HEK293 (cell line): ENCODE data around the gene CCDC78.

Experiments
- CTCF ChIA-PET: fragments of 350-600 bp; formaldehyde crosslinking; extraction: SDS; loops from one replicate; lab custom pipeline; 2021; ENCODE audit warnings: antibody characterized with exemption; lab: Yijun Ruan, JAX
- POLR2A ChIA-PET: fragments of 300-600 bp; formaldehyde crosslinking; extraction: SDS; loops from one replicate; lab custom pipeline; 2020; ENCODE audit warnings: antibody characterized with exemption, inconsistent platforms; lab: Yijun Ruan, JAX
- H3K27ac ChIP-seq: fragments of 200-500 bp; sonication (Bioruptor generic); 2 replicates; pipeline ENCODE4 v1.5.1; 2014; ENCODE audit warnings: low read depth, low read length, control low read depth, inconsistent platforms; ENCODE audit errors: extremely low read depth
- H3K36me3 ChIP-seq, 2 experiments: fragments of 200-500 bp in 1 of 2; sonication (Bioruptor generic) in 1 of 2; 1 replicate in 1 of 2; 2 replicates in 1 of 2; pipeline ENCODE4 v1.5.1; 2014 to 2017; ENCODE audit warnings: inconsistent platforms in 2 of 2, low read length in 2 of 2; ENCODE audit not compliant: control insufficient read depth in 2 of 2, insufficient read depth in 1 of 2
- H3K4me1 ChIP-seq: fragments of 200-500 bp; sonication (Bioruptor generic); 2 replicates; pipeline ENCODE4 v1.5.1; 2014; ENCODE audit warnings: mild to moderate bottlenecking, low read length, inconsistent platforms; ENCODE audit not compliant: control insufficient read depth, insufficient read depth
- H3K4me3 ChIP-seq: 2 replicates; pipeline ENCODE4 v1.5.1; 2011; ENCODE audit warnings: low read depth, mild to moderate bottlenecking, control low read depth, low read length, moderate library complexity
- H3K9me3 ChIP-seq: fragments of 200-500 bp; sonication (Bioruptor generic); 2 replicates; pipeline ENCODE4 v1.5.1; 2014; ENCODE audit warnings: low read depth, low read length, inconsistent platforms; ENCODE audit not compliant: control insufficient read depth, insufficient read depth
- BCL11B ChIP-seq: fragments of 450-650 bp; formaldehyde crosslinking; IDR thresholded peaks from 2 replicates; pipeline ENCODE4 v1.5.1; 2016; ENCODE audit warnings: low read depth, missing biosample characterization, missing genetic modification characterization
- EGR2 ChIP-seq: fragments of 450-650 bp; formaldehyde crosslinking; IDR thresholded peaks from 2 replicates; pipeline ENCODE4 v1.5.1; 2016; ENCODE audit warnings: low read depth, missing biosample characterization, missing genetic modification characterization
- GLIS1 ChIP-seq: fragments of 450-650 bp; formaldehyde crosslinking; IDR thresholded peaks from 2 replicates; pipeline ENCODE4 v1.5.1; 2016; ENCODE audit warnings: missing biosample characterization, missing genetic modification characterization
- GLIS2 ChIP-seq: fragments of 450-650 bp; formaldehyde crosslinking; IDR thresholded peaks from 2 replicates; pipeline ENCODE4 v1.5.1; 2016; ENCODE audit warnings: missing biosample characterization, missing genetic modification characterization
- KLF8 ChIP-seq: fragments of 450-650 bp; formaldehyde crosslinking; IDR thresholded peaks from 2 replicates; pipeline ENCODE4 v1.5.1; 2016; ENCODE audit warnings: missing biosample characterization, missing genetic modification characterization
- SP2 ChIP-seq: fragments of 450-650 bp; formaldehyde crosslinking; IDR thresholded peaks from 2 replicates; pipeline ENCODE4 v1.5.1; 2016; ENCODE audit warnings: missing biosample characterization, missing genetic modification characterization
- YY2 ChIP-seq: fragments of 450-650 bp; formaldehyde crosslinking; IDR thresholded peaks from 2 replicates; pipeline ENCODE4 v1.5.1; 2016; ENCODE audit warnings: missing biosample characterization, missing genetic modification characterization
- ZEB2 ChIP-seq: fragments of 450-650 bp; formaldehyde crosslinking; IDR thresholded peaks from 2 replicates; pipeline ENCODE4 v1.5.1; 2016; ENCODE audit warnings: missing biosample characterization, missing genetic modification characterization
- ZFHX2 ChIP-seq: fragments of 450-650 bp; formaldehyde crosslinking; conservative IDR thresholded peaks from 2 replicates; pipeline ENCODE4 v1.5.1; 2016; ENCODE audit warnings: missing biosample characterization, missing genetic modification characterization
- ZFP41 ChIP-seq: fragments of 450-650 bp; formaldehyde crosslinking; IDR thresholded peaks from 2 replicates; pipeline ENCODE4 v1.5.1; 2016; ENCODE audit warnings: missing biosample characterization, missing genetic modification characterization, borderline replicate concordance
- ZIC2 ChIP-seq: fragments of 450-650 bp; formaldehyde crosslinking; IDR thresholded peaks from 2 replicates; pipeline ENCODE4 v1.5.1; 2016; ENCODE audit warnings: missing biosample characterization, missing genetic modification characterization
- ZNF133 ChIP-seq: fragments of 450-650 bp; formaldehyde crosslinking; IDR thresholded peaks from 2 replicates; pipeline ENCODE4 v1.5.1; 2016; ENCODE audit warnings: missing biosample characterization, missing genetic modification characterization
- ZNF19 ChIP-seq: fragments of 450-650 bp; formaldehyde crosslinking; IDR thresholded peaks from 2 replicates; pipeline ENCODE4; 2016; ENCODE audit warnings: missing biosample characterization, missing genetic modification characterization, low read depth
- ZNF341 ChIP-seq: fragments of 450-650 bp; formaldehyde crosslinking; IDR thresholded peaks from 2 replicates; pipeline ENCODE4; 2016; ENCODE audit warnings: low read depth, missing biosample characterization, missing genetic modification characterization
- ZNF707 ChIP-seq: fragments of 450-650 bp; formaldehyde crosslinking; IDR thresholded peaks from 2 replicates; pipeline ENCODE4 v1.5.1; 2016; ENCODE audit warnings: missing biosample characterization, missing genetic modification characterization
- TF ChIP-seq, protein P1 (sequence below): fragments of 450-650 bp; formaldehyde crosslinking; IDR thresholded peaks from 2 replicates; pipeline ENCODE4 v1.5.1; 2016; ENCODE audit warnings: missing biosample characterization, missing genetic modification characterization
- TF ChIP-seq, protein P2 (sequence below): fragments of 450-650 bp; formaldehyde crosslinking; IDR thresholded peaks from 2 replicates; pipeline ENCODE4 v1.5.1; 2016; ENCODE audit warnings: missing biosample characterization, missing genetic modification characterization
- TF ChIP-seq, protein P3 (sequence below): fragments of 450-650 bp; formaldehyde crosslinking; IDR thresholded peaks from 2 replicates; pipeline ENCODE4 v1.5.1; 2017; ENCODE audit warnings: missing biosample characterization, missing genetic modification characterization
- TF ChIP-seq, protein P4 (sequence below): fragments of 450-650 bp; formaldehyde crosslinking; IDR thresholded peaks from 2 replicates; pipeline ENCODE4 v1.5.1; 2016; ENCODE audit warnings: missing biosample characterization, missing genetic modification characterization

Gene CCDC78

DNA sequence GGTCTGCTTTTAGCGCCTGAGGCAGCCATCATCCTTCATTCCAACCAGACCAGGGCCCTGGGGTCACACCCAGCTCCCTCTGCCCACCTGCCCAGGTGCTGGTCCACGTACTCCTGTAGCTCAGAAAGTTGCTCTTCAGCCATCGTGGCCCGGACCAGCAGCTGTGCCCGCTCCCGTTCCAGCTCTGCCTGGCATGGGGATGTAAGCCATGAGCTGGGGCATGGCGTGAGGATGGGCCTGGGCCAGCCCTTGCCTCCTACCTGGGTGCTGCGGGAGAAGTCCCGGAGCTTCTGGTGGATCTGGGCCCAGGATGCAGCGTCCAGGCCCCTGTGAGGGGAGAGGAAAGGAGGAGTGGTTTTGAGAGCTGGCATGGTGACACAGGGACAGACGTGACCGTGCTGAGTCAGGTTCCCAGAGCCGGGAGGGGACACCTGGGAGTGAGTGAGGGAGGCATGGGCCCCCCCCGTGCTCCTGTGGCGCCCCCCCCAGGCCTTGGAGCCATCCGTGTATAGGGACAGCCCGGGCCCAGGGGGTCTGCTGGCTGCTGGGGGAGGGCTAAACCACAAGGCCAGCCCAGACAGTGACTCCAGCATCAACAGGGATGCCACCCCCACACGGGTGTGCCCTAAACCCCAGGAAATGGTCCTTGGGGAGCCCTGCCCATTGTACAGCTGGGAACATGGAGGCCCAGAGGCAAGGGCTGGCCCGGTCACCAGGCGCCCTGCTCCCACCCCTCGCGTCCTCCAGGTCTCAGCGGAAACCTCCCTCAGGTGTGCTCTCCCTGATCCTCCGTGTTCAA lies 3.2 kb downstream of the CCDC78 start:
- CTCF ChIA-PET, result interaction anchor here (1.1 to 4.8 kb wide), 2 partner anchors 10 to 18 kb away, joined by 4 to 38 read pairs; partner anchors contain the start of genes CIAO3 and METRN
- peaks cover 11% of the 10 kb centered on the region for H3K4me1 ChIP-seq
- TF ChIP-seq GLIS1 (tag by site-specific recombination) (peak; percentile 22; the same call in 1 of the 2 replicates), ZFP41 (tag by site-specific recombination) (no peak), ZNF19 (tag by site-specific recombination) (no peak)
- TF ChIP-seq, protein P1, sequence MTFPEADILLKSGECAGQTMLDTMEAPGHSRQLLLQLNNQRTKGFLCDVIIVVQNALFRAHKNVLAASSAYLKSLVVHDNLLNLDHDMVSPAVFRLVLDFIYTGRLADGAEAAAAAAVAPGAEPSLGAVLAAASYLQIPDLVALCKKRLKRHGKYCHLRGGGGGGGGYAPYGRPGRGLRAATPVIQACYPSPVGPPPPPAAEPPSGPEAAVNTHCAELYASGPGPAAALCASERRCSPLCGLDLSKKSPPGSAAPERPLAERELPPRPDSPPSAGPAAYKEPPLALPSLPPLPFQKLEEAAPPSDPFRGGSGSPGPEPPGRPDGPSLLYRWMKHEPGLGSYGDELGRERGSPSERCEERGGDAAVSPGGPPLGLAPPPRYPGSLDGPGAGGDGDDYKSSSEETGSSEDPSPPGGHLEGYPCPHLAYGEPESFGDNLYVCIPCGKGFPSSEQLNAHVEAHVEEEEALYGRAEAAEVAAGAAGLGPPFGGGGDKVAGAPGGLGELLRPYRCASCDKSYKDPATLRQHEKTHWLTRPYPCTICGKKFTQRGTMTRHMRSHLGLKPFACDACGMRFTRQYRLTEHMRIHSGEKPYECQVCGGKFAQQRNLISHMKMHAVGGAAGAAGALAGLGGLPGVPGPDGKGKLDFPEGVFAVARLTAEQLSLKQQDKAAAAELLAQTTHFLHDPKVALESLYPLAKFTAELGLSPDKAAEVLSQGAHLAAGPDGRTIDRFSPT (tag by site-specific recombination), result peak; percentile 4; the same call in 1 of the 2 replicates
- TF ChIP-seq, protein P2, sequence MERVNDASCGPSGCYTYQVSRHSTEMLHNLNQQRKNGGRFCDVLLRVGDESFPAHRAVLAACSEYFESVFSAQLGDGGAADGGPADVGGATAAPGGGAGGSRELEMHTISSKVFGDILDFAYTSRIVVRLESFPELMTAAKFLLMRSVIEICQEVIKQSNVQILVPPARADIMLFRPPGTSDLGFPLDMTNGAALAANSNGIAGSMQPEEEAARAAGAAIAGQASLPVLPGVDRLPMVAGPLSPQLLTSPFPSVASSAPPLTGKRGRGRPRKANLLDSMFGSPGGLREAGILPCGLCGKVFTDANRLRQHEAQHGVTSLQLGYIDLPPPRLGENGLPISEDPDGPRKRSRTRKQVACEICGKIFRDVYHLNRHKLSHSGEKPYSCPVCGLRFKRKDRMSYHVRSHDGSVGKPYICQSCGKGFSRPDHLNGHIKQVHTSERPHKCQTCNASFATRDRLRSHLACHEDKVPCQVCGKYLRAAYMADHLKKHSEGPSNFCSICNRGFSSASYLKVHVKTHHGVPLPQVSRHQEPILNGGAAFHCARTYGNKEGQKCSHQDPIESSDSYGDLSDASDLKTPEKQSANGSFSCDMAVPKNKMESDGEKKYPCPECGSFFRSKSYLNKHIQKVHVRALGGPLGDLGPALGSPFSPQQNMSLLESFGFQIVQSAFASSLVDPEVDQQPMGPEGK, result peak; percentile 52; the same call in 1 of the 2 replicates
- no peak overlapping the region for H3K4me3 ChIP-seq
- H3K27ac ChIP-seq, result no peak overlapping the region
- POLR2A ChIA-PET, result interaction anchor here (0.6 to 2.5 kb wide), 4 partner anchors 17 to 78 kb away, joined by 3 to 13 read pairs (median 5); partner anchors contain the start of genes CIAO3 and GNG13
- no peaks in the 10 kb centered on the region for H3K9me3 ChIP-seq
- peaks cover 0 to 5% of the 10 kb centered on the region in 2 experiments; a peak in 1 of 3 replicates for H3K36me3 ChIP-seq

DNA sequence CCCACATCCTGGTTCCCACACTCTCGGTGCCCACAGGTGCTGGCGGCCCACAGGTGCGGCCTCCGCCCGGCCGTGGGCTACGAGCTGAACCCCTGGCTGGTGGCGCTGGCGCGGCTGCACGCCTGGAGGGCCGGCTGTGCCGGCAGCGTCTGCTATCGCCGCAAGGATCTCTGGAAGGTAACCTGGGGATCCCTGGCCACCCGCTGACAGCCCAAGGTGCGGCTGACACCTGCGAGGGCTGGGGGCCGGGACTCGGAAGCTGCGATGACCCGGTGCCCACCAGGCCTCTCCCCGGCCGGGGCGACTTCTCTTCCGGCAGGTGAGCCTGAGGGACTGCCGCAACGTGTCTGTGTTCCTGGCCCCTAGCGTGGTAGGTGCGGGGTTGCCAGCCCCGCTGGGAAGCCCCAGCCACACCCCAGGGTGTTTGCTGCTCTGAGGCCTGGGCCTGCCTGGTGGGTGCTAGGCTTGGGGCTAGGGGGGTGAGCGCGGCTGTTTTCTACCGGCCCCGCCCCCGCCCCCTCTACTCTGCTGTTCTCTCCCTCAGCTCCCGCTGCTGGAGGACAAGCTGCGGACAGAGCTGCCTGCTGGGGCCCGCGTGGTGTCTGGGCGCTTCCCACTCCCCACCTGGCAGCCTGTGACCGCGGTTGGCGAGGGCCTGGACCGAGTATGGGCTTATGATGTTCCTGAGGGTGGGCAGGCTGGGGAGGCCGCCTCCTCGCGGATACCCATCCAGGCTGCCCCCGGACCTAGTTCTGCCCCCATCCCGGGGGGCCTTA lies 4.3 kb downstream of the CCDC78 start:
- CTCF ChIA-PET, result interaction anchor here (0.7 to 5.7 kb wide), 6 partner anchors 9 to 335 kb away, joined by 4 to 38 read pairs (median 6); partner anchors contain the start of genes CHTF18, CIAO3, METRN and RPUSD1
- POLR2A ChIA-PET, result interaction anchor here (0.6 to 2.8 kb wide), 17 partner anchors 8 to 368 kb away, joined by 3 to 25 read pairs (median 6); partner anchors contain the start of genes CHTF18, CIAO3, GNG13 and RHOT2
- TF ChIP-seq GLIS1 (tag by site-specific recombination) (peak; percentile 49; the same call in 1 of the 2 replicates), EGR2 (peak; percentile 74), BCL11B (tag by site-specific recombination) (0 out of 2 replicates have a peak, but pooled peaks have one; percentile 28), ZFHX2 (tag by site-specific recombination) (peak; percentile 79), ZNF133 (tag by site-specific recombination) (no peak), ZNF341 (tag by site-specific recombination) (peak; percentile 49), GLIS2 (tag by site-specific recombination) (peak; percentile 20; the same call in 1 of the 2 replicates), SP2 (peak; percentile 32; the same call in 1 of the 2 replicates), ZIC2 (tag by site-specific recombination) (peak; percentile 81), ZEB2 (0 out of 2 replicates have a peak, but pooled peaks have one; percentile 35), ZNF707 (tag by site-specific recombination) (no peak), YY2 (tag by site-specific recombination) (no peak), KLF8 (tag by site-specific recombination) (peak; percentile 35; the same call in 1 of the 2 replicates)
- TF ChIP-seq, protein P3, sequence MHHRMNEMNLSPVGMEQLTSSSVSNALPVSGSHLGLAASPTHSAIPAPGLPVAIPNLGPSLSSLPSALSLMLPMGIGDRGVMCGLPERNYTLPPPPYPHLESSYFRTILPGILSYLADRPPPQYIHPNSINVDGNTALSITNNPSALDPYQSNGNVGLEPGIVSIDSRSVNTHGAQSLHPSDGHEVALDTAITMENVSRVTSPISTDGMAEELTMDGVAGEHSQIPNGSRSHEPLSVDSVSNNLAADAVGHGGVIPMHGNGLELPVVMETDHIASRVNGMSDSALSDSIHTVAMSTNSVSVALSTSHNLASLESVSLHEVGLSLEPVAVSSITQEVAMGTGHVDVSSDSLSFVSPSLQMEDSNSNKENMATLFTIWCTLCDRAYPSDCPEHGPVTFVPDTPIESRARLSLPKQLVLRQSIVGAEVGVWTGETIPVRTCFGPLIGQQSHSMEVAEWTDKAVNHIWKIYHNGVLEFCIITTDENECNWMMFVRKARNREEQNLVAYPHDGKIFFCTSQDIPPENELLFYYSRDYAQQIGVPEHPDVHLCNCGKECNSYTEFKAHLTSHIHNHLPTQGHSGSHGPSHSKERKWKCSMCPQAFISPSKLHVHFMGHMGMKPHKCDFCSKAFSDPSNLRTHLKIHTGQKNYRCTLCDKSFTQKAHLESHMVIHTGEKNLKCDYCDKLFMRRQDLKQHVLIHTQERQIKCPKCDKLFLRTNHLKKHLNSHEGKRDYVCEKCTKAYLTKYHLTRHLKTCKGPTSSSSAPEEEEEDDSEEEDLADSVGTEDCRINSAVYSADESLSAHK (tag by site-specific recombination), result no peak
- TF ChIP-seq, protein P4, sequence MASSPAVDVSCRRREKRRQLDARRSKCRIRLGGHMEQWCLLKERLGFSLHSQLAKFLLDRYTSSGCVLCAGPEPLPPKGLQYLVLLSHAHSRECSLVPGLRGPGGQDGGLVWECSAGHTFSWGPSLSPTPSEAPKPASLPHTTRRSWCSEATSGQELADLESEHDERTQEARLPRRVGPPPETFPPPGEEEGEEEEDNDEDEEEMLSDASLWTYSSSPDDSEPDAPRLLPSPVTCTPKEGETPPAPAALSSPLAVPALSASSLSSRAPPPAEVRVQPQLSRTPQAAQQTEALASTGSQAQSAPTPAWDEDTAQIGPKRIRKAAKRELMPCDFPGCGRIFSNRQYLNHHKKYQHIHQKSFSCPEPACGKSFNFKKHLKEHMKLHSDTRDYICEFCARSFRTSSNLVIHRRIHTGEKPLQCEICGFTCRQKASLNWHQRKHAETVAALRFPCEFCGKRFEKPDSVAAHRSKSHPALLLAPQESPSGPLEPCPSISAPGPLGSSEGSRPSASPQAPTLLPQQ (tag by site-specific recombination), result peak; percentile 46; the same call in 1 of the 2 replicates
- TF ChIP-seq, protein P2, result peak; percentile 75
- Histone ChIP-seq H3K36me3 (peaks cover 0 to 7% of the 10 kb centered on the region in 2 experiments; a peak in 1 of 3 replicates), H3K9me3 (no peaks in the 10 kb centered on the region), H3K4me1 (peaks cover 7% of the 10 kb centered on the region), H3K27ac (peak overlapping the region; percentile 94), H3K4me3 (peak overlapping the region; percentile 28)
